Endometrial microvascular endothelial cells (primary cell): ENCODE results near the gene DTNB. TPM values are rescaled to one million over a fixed set of nuclear protein-coding genes. Genes with fewer than 3 reads are reported as not detected.

Source experiments
- in situ Hi-C: cut with HindIII; loops from 2 replicates; pipeline ENCODE4 v1.10.0; 2017; ENCODE audit warnings: low sequenced_read_pairs, low pct_unique_long_range_greater_than_20kb; ENCODE audit errors: inconsistent ontology term
- total RNA-seq: library from RNA; depleted of rRNA; stranded (reverse); fragments of >200 nt; gene quantifications from one replicate; pipeline ENCODE4 v1.2.3, GENCODE V29; 2015; ENCODE audit errors: inconsistent ontology term

Gene DTNB
- total RNA-seq, 1 donor from 2014 or later: 2.6 TPM

GRCh38 chr2:25597881-25598280 is 75.5 kb downstream of the DTNB start:
- in situ Hi-C loops: no loop called here

GRCh38 chr2:25596516-25597244 is 76.7 kb downstream of the DTNB start:
- in situ Hi-C loops: no loop called here

GRCh38 chr2:25595393-25595792 is 78.0 kb downstream of the DTNB start:
- in situ Hi-C loops: no loop called here

- in situ Hi-C loops: no loop called here
Observed at GRCh38 chr2:25594991-25595390, 78.4 kb downstream of the DTNB start.

- in situ Hi-C loops: no loop called here
Observed at GRCh38 chr2:25592766-25593292, 80.5 kb downstream of the DTNB start.

- in situ Hi-C loops: no loop called here
Observed at GRCh38 chr2:25590921-25591505, 82.4 kb downstream of the DTNB start.

- in situ Hi-C loops: no loop called here
Observed at GRCh38 chr2:25589676-25590205, 83.6 kb downstream of the DTNB start.

- in situ Hi-C loops: no loop called here
Observed at GRCh38 chr2:25588576-25588975, 84.8 kb downstream of the DTNB start.

- in situ Hi-C loops: no loop called here
Observed at GRCh38 chr2:25587361-25587760, 86.0 kb downstream of the DTNB start.

GRCh38 chr2:25586726-25587144 is 86.6 kb downstream of the DTNB start:
- in situ Hi-C loops: no loop called here

GRCh38 chr2:25585189-25585588 is 88.2 kb downstream of the DTNB start:
- in situ Hi-C loops: no loop called here

GRCh38 chr2:25582077-25582830 is 91.1 kb downstream of the DTNB start:
- in situ Hi-C loops: no loop called here

GRCh38 chr2:25576596-25576995 is 96.8 kb downstream of the DTNB start:
- in situ Hi-C loops: no loop called here

- in situ Hi-C loops: no loop called here
Observed at GRCh38 chr2:25572638-25573037, 100.7 kb downstream of the DTNB start.

GRCh38 chr2:25570161-25570845 is 103.1 kb downstream of the DTNB start:
- in situ Hi-C loops: no loop called here

- in situ Hi-C loops: no loop called here
Observed at GRCh38 chr2:25567406-25567805, 106.0 kb downstream of the DTNB start.

- in situ Hi-C loops: no loop called here
Observed at GRCh38 chr2:25566694-25567093, 106.7 kb downstream of the DTNB start.

GRCh38 chr2:25566094-25566493 is 107.3 kb downstream of the DTNB start:
- in situ Hi-C loops: no loop called here
